ENCODE measurements around the gene JSRP1. TPM values are rescaled to one million over a fixed set of nuclear protein-coding genes. Genes with fewer than 3 reads are reported as not detected.

The JSRP1 gene
- polyA plus RNA-seq, 1 donor from 2014 or later, result 1.4 TPM

DNA sequence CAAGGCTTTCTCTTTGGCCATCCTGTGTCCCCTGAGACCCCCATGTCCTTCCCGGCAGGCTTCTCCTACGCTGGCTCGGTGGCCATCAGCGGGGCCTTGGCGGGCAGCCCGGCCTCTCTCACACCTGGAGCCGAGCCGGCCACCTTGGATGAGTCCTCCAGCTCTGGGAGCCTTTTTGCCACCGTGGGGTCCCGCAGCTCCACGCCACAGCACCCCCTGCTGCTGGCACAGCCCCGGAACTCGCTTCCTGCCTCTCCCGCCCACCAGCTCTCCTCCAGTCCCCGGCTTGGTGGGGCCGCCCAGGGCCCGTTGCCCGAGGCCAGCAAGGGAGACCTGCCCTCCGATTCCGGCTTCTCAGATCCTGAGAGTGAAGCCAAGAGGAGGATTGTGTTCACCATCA, 34.3 kb downstream of the JSRP1 start:
- Histone ChIP-seq H3K79me2 (replicated peaks; ENCODE audit: insufficient read depth, low read length) (no peaks in the 10 kb centered on the region), H3K27ac (ENCODE audit: low read length) (no peak overlapping the region), H3K36me3 (ENCODE audit: insufficient read depth, low read length) (no peaks in the 10 kb centered on the region)

DNA sequence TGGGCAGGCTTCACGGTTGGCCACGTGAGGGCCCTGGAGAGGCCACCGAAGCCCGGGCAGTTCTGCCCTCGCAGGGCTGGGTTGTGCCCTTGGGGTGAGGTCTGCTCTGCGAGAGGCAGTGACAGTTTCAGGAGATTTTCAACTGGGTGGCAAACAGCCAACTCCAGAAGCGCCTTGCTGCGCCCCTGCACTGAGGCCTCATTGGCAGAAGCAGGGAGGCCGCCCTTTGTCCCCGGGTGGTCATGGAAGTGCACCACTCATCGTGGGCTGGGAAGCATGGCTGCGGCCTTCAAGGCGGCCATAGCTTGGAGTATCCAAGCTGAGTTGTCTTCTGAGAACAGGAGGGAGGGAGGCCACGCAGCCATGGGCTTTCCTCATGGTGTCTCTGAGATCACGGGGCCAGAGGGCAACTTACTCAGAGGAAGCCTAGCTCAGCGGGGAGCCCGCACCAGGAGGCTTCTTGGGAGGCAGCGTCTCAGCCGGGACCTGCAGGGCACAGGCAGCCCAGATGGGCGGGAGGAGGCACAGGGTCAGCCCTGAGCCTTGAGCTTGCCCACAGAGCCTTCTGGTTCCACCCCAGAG, 34.9 kb downstream of the JSRP1 start:
- Histone ChIP-seq H4K20me1 (ENCODE audit: insufficient read depth) (no peaks in the 10 kb centered on the region), H3K9me3 (ENCODE audit: low read length) (no peaks in the 10 kb centered on the region), H3K79me2 (replicated peaks; ENCODE audit: insufficient read depth, low read length) (no peaks in the 10 kb centered on the region), H3K4me2 (ENCODE audit: low read length) (no peak overlapping the region), H3K4me3 (ENCODE audit: low read length) (no peak overlapping the region), H3K27me3 (ENCODE audit: insufficient read depth, low read depth, low read length) (no peaks in the 10 kb centered on the region), H3K36me3 (ENCODE audit: insufficient read depth, low read length) (no peaks in the 10 kb centered on the region), H3F3A (ENCODE audit: insufficient read depth, low read length, poor library complexity, severe bottlenecking) (no peaks in the 10 kb centered on the region), H3K9me2 (ENCODE audit: insufficient read depth, low read length) (no peaks in the 10 kb centered on the region), H3K27ac (ENCODE audit: low read length) (no peak overlapping the region), H2AFZ (ENCODE audit: low read depth, low read length) (no peak overlapping the region), H3K9ac (ENCODE audit: low read length) (no peak overlapping the region)
- TF ChIP-seq, protein P1, sequence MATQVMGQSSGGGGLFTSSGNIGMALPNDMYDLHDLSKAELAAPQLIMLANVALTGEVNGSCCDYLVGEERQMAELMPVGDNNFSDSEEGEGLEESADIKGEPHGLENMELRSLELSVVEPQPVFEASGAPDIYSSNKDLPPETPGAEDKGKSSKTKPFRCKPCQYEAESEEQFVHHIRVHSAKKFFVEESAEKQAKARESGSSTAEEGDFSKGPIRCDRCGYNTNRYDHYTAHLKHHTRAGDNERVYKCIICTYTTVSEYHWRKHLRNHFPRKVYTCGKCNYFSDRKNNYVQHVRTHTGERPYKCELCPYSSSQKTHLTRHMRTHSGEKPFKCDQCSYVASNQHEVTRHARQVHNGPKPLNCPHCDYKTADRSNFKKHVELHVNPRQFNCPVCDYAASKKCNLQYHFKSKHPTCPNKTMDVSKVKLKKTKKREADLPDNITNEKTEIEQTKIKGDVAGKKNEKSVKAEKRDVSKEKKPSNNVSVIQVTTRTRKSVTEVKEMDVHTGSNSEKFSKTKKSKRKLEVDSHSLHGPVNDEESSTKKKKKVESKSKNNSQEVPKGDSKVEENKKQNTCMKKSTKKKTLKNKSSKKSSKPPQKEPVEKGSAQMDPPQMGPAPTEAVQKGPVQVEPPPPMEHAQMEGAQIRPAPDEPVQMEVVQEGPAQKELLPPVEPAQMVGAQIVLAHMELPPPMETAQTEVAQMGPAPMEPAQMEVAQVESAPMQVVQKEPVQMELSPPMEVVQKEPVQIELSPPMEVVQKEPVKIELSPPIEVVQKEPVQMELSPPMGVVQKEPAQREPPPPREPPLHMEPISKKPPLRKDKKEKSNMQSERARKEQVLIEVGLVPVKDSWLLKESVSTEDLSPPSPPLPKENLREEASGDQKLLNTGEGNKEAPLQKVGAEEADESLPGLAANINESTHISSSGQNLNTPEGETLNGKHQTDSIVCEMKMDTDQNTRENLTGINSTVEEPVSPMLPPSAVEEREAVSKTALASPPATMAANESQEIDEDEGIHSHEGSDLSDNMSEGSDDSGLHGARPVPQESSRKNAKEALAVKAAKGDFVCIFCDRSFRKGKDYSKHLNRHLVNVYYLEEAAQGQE (IDR thresholded peaks at IDR 0.05; ENCODE audit: borderline replicate concordance), result no peak
- TF ChIP-seq TAF1 (IDR thresholded peaks at IDR 0.05; ENCODE audit: low read depth) (no peak), EZH2 (IDR thresholded peaks at IDR 0.05; ENCODE audit: borderline replicate concordance, insufficient read depth, low read length, poor library complexity, severe bottlenecking) (no peak), EP300 (conservative IDR thresholded peaks at IDR 0.05; ENCODE audit: poor library complexity, severe bottlenecking) (no peak), MXI1 (conservative IDR thresholded peaks at IDR 0.05; ENCODE audit: poor library complexity, severe bottlenecking) (no peak), SMC3 (conservative IDR thresholded peaks at IDR 0.05; ENCODE audit: poor library complexity) (no peak), RAD21 (conservative IDR thresholded peaks at IDR 0.05) (no peak), POLR2AphosphoS5 (IDR thresholded peaks at IDR 0.05) (no peak)
- TF ChIP-seq, protein P2, sequence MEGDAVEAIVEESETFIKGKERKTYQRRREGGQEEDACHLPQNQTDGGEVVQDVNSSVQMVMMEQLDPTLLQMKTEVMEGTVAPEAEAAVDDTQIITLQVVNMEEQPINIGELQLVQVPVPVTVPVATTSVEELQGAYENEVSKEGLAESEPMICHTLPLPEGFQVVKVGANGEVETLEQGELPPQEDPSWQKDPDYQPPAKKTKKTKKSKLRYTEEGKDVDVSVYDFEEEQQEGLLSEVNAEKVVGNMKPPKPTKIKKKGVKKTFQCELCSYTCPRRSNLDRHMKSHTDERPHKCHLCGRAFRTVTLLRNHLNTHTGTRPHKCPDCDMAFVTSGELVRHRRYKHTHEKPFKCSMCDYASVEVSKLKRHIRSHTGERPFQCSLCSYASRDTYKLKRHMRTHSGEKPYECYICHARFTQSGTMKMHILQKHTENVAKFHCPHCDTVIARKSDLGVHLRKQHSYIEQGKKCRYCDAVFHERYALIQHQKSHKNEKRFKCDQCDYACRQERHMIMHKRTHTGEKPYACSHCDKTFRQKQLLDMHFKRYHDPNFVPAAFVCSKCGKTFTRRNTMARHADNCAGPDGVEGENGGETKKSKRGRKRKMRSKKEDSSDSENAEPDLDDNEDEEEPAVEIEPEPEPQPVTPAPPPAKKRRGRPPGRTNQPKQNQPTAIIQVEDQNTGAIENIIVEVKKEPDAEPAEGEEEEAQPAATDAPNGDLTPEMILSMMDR (IDR thresholded peaks at IDR 0.05; ENCODE audit: poor library complexity, severe bottlenecking), result no peak

More for the DNA sequence above, 34.3 kb downstream of the JSRP1 start:
- TF ChIP-seq SMC3 (conservative IDR thresholded peaks at IDR 0.05; ENCODE audit: poor library complexity), result no peak
- no peak for TF ChIP-seq EP300 (conservative IDR thresholded peaks at IDR 0.05; ENCODE audit: poor library complexity, severe bottlenecking)
- TF ChIP-seq EZH2 (IDR thresholded peaks at IDR 0.05; ENCODE audit: borderline replicate concordance, insufficient read depth, low read length, poor library complexity, severe bottlenecking), result no peak
- TF ChIP-seq MXI1 (conservative IDR thresholded peaks at IDR 0.05; ENCODE audit: poor library complexity, severe bottlenecking), result no peak
- TF ChIP-seq POLR2AphosphoS5 (IDR thresholded peaks at IDR 0.05), result no peak
- no peak for TF ChIP-seq TAF1 (IDR thresholded peaks at IDR 0.05; ENCODE audit: low read depth)
- no peak for TF ChIP-seq RAD21 (conservative IDR thresholded peaks at IDR 0.05)
- TF ChIP-seq, protein P2 (IDR thresholded peaks at IDR 0.05; ENCODE audit: poor library complexity, severe bottlenecking), result peak; percentile 21
- Histone ChIP-seq H4K20me1 (ENCODE audit: insufficient read depth) (no peaks in the 10 kb centered on the region), H3K4me3 (ENCODE audit: low read length) (no peak overlapping the region), H3F3A (ENCODE audit: insufficient read depth, low read length, poor library complexity, severe bottlenecking) (no peaks in the 10 kb centered on the region), H3K4me2 (ENCODE audit: low read length) (no peak overlapping the region), H3K9ac (ENCODE audit: low read length) (no peak overlapping the region), H2AFZ (ENCODE audit: low read depth, low read length) (no peak overlapping the region), H3K27me3 (ENCODE audit: insufficient read depth, low read depth, low read length) (no peaks in the 10 kb centered on the region), H3K9me3 (ENCODE audit: low read length) (no peaks in the 10 kb centered on the region), H3K9me2 (ENCODE audit: insufficient read depth, low read length) (no peaks in the 10 kb centered on the region)

Data from neural cell (in vitro differentiated cells).